GM20431 (cell line): Measurements from ENCODE around the gene INTS1.

Experiments used
- in situ Hi-C: fragments of 300-500 bp; cut with MseI, MboI; formaldehyde crosslinking; loops from one replicate; pipeline ENCODE4 v1.15.0; 2020; ENCODE audit warnings: low sequenced_read_pairs; ENCODE audit not compliant: unreplicated experiment

The INTS1 gene

GRCh38 chr7:1475393-1475792, 28.8 kb downstream of the INTS1 start:
- in situ Hi-C loops: no loop called here

- in situ Hi-C loops: no loop called here
Measured at GRCh38 chr7:1474736-1475135, 29.5 kb downstream of the INTS1 start.

GRCh38 chr7:1473864-1474512, 30.2 kb downstream of the INTS1 start:
- in situ Hi-C loops: no loop called here

GRCh38 chr7:1470901-1471300, 33.3 kb downstream of the INTS1 start:
- in situ Hi-C loops: no loop called here

- in situ Hi-C loops: no loop called here
Measured at GRCh38 chr7:1468643-1469298, 35.4 kb downstream of the INTS1 start.

- in situ Hi-C loops: no loop called here
Measured at GRCh38 chr7:1468203-1468602, 36.0 kb downstream of the INTS1 start.

- in situ Hi-C loops: no loop called here
Measured at GRCh38 chr7:1466524-1467271, 37.5 kb downstream of the INTS1 start.

GRCh38 chr7:1464694-1465093, 39.5 kb downstream of the INTS1 start:
- in situ Hi-C loops: no loop called here

GRCh38 chr7:1463676-1464223, 40.4 kb downstream of the INTS1 start:
- in situ Hi-C loops: no loop called here

GRCh38 chr7:1461646-1462375, 42.4 kb downstream of the INTS1 start:
- in situ Hi-C loops: no loop called here

GRCh38 chr7:1460821-1461645, 43.2 kb downstream of the INTS1 start:
- in situ Hi-C loops: no loop called here

GRCh38 chr7:1459920-1460820, 44.0 kb downstream of the INTS1 start:
- in situ Hi-C loops: no loop called here

- in situ Hi-C loops: no loop called here
Measured at GRCh38 chr7:1459512-1459892, 44.7 kb downstream of the INTS1 start.

GRCh38 chr7:1458683-1459511, 45.3 kb downstream of the INTS1 start, which contains the start of gene MICALL2:
Gene MICALL2 (minus strand): TSS chr7:1459470. CDS start chr7:1459326, 144 bp downstream.
- in situ Hi-C loops: no loop called here

GRCh38 chr7:1457949-1458682, 46.1 kb downstream of the INTS1 start:
- in situ Hi-C loops: no loop called here

GRCh38 chr7:1457059-1457948, 46.9 kb downstream of the INTS1 start:
- in situ Hi-C loops: no loop called here
